ENCODE results near the gene TCERG1L. TPM values are rescaled to one million over a fixed set of nuclear protein-coding genes. Genes with fewer than 3 reads are reported as not detected.
A peak's percentile ranks its signal among the peaks of the same experiment; 100 is the strongest.

Gene TCERG1L, protein sequence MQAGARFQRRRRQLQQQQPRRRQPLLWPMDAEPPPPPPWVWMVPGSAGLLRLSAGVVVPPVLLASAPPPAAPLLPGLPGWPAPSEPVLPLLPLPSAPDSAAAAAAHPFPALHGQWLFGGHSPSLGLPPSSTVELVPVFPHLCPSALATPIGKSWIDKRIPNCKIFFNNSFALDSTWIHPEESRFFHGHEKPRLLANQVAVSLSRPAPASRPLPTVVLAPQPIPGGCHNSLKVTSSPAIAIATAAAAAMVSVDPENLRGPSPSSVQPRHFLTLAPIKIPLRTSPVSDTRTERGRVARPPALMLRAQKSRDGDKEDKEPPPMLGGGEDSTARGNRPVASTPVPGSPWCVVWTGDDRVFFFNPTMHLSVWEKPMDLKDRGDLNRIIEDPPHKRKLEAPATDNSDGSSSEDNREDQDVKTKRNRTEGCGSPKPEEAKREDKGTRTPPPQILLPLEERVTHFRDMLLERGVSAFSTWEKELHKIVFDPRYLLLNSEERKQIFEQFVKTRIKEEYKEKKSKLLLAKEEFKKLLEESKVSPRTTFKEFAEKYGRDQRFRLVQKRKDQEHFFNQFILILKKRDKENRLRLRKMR
- total RNA-seq, result 0.12 and 0.47 TPM in 2 replicates
- polyA plus RNA-seq, result 0.26 and 0.73 TPM in 2 replicates

DNA sequence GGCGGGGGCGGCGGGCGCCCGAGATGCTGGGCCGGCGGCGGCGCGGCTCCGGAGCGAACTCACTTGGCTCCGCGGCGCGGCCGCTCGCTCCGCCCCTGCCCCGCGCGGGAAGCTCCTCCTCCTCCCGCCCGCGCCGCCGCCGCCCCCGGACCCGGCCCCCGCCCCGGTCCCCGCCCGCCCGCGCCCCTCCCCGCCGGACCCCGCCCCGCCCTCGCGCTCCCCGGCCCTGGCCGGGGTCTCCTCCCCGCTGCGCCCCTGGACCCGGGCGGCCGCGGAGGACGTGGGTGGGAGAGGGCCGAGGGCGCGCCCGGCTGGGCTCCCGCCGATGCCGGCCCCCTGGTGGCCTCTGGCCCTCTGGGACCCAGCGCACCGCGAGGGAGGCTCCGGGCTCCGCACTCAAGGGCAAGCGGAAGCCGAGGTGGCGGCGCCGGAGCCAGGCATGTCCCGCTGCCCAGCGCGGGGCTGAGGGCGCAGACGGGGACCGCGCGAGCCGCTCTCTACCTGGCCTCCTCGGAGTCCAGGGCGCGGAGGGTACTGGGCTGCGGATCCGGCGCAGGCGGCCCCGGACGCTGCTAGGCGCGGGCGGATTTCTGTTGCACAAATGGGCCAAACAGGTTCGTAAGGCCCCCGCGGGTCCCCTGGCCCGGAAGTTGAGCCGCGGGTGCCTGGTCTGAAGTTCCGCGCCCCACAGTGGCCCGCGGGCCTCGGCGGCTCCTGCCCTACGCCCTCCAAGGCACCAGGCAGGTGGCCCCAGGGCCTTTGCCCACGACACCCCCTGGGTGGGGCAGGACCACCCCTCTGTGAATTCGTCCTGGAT lies at the start of gene TCERG1L:
TSS of gene TCERG1L (minus strand) at position 61 of the 817 bp plus-strand sequence. CDS start 86 bp downstream, outside the sequence.
- Histone ChIP-seq H3K9me3 (ENCODE audit: low read depth) (no peaks in the 10 kb centered on the region), H3K27me3 (peaks cover 63% of the 10 kb centered on the region), H3K4me3 (peak within 1 kb of the TSS; percentile 33), H3K4me1 (ENCODE audit: insufficient read depth) (peaks cover 9% of the 10 kb centered on the region), H3K9me2 (replicated peaks; ENCODE audit: insufficient read depth) (no peaks in the 10 kb centered on the region), H3K36me3 (replicated peaks; ENCODE audit: insufficient read depth, low read depth) (no peaks in the 10 kb centered on the region), H3K79me2 (no peaks in the 10 kb centered on the region), H3K27ac (no peak within 1 kb of the TSS), H3K4me2 (peak within 1 kb of the TSS; percentile 93), H2AFZ (peak within 1 kb of the TSS; percentile 68), H4K20me1 (ENCODE audit: insufficient read depth, poor library complexity, severe bottlenecking) (no peaks in the 10 kb centered on the region)
- TF ChIP-seq EZH2phosphoT487 (IDR thresholded peaks at IDR 0.05; ENCODE audit: low read depth, severe bottlenecking, unreplicated experiment) (no peak), EZH2 (IDR thresholded peaks at IDR 0.05; ENCODE audit: borderline replicate concordance) (peak; percentile 60)
- peak; percentile 62 for DNase-seq (ENCODE audit: low spot score)
- under 1% methylated on average over 34 of the region's 104 CpGs for WGBS (ENCODE audit: low lambda C conversion rate, missing lambda C conversion rate)

GRCh38 chr10:131358741-131359442 lies 47.4 kb upstream of the TCERG1L start:
- DNase-seq (ENCODE audit: low spot score), result no peak
- Histone ChIP-seq H2AFZ (no peak overlapping the region), H3K79me2 (no peaks in the 10 kb centered on the region), H4K20me1 (ENCODE audit: insufficient read depth, poor library complexity, severe bottlenecking) (no peaks in the 10 kb centered on the region), H3K4me3 (no peak overlapping the region), H3K4me2 (no peak overlapping the region), H3K9me3 (ENCODE audit: low read depth) (no peaks in the 10 kb centered on the region), H3K4me1 (ENCODE audit: insufficient read depth) (no peaks in the 10 kb centered on the region), H3K27ac (no peak overlapping the region), H3K36me3 (replicated peaks; ENCODE audit: insufficient read depth, low read depth) (no peaks in the 10 kb centered on the region), H3K27me3 (no peaks in the 10 kb centered on the region), H3K9me2 (replicated peaks; ENCODE audit: insufficient read depth) (no peaks in the 10 kb centered on the region)
- TF ChIP-seq EZH2 (IDR thresholded peaks at IDR 0.05; ENCODE audit: borderline replicate concordance), result no peak
- no peak for TF ChIP-seq EZH2phosphoT487 (IDR thresholded peaks at IDR 0.05; ENCODE audit: low read depth, severe bottlenecking, unreplicated experiment)
- TF ChIP-seq, protein P1, sequence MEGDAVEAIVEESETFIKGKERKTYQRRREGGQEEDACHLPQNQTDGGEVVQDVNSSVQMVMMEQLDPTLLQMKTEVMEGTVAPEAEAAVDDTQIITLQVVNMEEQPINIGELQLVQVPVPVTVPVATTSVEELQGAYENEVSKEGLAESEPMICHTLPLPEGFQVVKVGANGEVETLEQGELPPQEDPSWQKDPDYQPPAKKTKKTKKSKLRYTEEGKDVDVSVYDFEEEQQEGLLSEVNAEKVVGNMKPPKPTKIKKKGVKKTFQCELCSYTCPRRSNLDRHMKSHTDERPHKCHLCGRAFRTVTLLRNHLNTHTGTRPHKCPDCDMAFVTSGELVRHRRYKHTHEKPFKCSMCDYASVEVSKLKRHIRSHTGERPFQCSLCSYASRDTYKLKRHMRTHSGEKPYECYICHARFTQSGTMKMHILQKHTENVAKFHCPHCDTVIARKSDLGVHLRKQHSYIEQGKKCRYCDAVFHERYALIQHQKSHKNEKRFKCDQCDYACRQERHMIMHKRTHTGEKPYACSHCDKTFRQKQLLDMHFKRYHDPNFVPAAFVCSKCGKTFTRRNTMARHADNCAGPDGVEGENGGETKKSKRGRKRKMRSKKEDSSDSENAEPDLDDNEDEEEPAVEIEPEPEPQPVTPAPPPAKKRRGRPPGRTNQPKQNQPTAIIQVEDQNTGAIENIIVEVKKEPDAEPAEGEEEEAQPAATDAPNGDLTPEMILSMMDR (IDR thresholded peaks at IDR 0.05; ENCODE audit: poor library complexity), result no peak
- WGBS (ENCODE audit: low lambda C conversion rate, missing lambda C conversion rate), result 67% methylated on average over 13 of the region's 13 CpGs

- Histone ChIP-seq H2AFZ (no peak overlapping the region), H4K20me1 (ENCODE audit: insufficient read depth, poor library complexity, severe bottlenecking) (no peaks in the 10 kb centered on the region), H3K36me3 (replicated peaks; ENCODE audit: insufficient read depth, low read depth) (no peaks in the 10 kb centered on the region), H3K4me3 (no peak overlapping the region), H3K4me2 (no peak overlapping the region), H3K4me1 (ENCODE audit: insufficient read depth) (no peaks in the 10 kb centered on the region), H3K9me3 (ENCODE audit: low read depth) (no peaks in the 10 kb centered on the region), H3K79me2 (no peaks in the 10 kb centered on the region), H3K27ac (no peak overlapping the region), H3K27me3 (no peaks in the 10 kb centered on the region), H3K9me2 (replicated peaks; ENCODE audit: insufficient read depth) (no peaks in the 10 kb centered on the region)
- TF ChIP-seq, protein P1 (IDR thresholded peaks at IDR 0.05; ENCODE audit: poor library complexity), result no peak
- TF ChIP-seq EZH2 (IDR thresholded peaks at IDR 0.05; ENCODE audit: borderline replicate concordance) (no peak), EZH2phosphoT487 (IDR thresholded peaks at IDR 0.05; ENCODE audit: low read depth, severe bottlenecking, unreplicated experiment) (no peak)
- DNase-seq (ENCODE audit: low spot score), result no peak
- WGBS (ENCODE audit: low lambda C conversion rate, missing lambda C conversion rate), result 87% methylated on average over 7 of the region's 7 CpGs
These were observed 44.9 kb upstream of the TCERG1L start for GRCh38 chr10:131356442-131356841.
